BLaER1 (cell line): ENCODE results near the gene KRT13.

Source experiments
- H3K27ac ChIP-seq: shearing (Covaris generic); formaldehyde crosslinking; 2 replicates; pipeline ENCODE4 v1.8.1; 2022
- H3K27me3 ChIP-seq: shearing (Covaris generic); formaldehyde crosslinking; 2 replicates; pipeline ENCODE4 v1.8.1; 2022
- H3K36me3 ChIP-seq: shearing (Covaris generic); formaldehyde crosslinking; 2 replicates; pipeline ENCODE4 v1.8.1; 2022
- H3K4me1 ChIP-seq: shearing (Covaris generic); formaldehyde crosslinking; 2 replicates; pipeline ENCODE4 v1.8.1; 2022
- H3K4me2 ChIP-seq: shearing (Covaris generic); formaldehyde crosslinking; 2 replicates; pipeline ENCODE4 v1.8.1; 2022
- H3K4me3 ChIP-seq: shearing (Covaris generic); formaldehyde crosslinking; 2 replicates; pipeline ENCODE4 v1.8.1; 2022
- H3K9ac ChIP-seq: shearing (Covaris generic); formaldehyde crosslinking; 2 replicates; pipeline ENCODE4 v1.8.1; 2022
- H3K9me3 ChIP-seq: shearing (Covaris generic); formaldehyde crosslinking; 2 replicates; pipeline ENCODE4 v1.8.1; 2022
- H4K20me1 ChIP-seq: shearing (Covaris generic); formaldehyde crosslinking; 2 replicates; pipeline ENCODE4 v1.8.1; 2022
- Cebpa-rat ChIP-seq: shearing (Covaris generic); IDR thresholded peaks from 2 replicates; pipeline ENCODE4 v1.8.1; 2022

KRT13 gene

GRCh38 chr17:41537990-41538389 lies 32.6 kb upstream of the KRT13 start:
- no peaks in the 10 kb centered on the region for H3K36me3 ChIP-seq
- H4K20me1 ChIP-seq, result no peaks in the 10 kb centered on the region
- no peak overlapping the region for H3K4me2 ChIP-seq
- H3K9ac ChIP-seq, result no peak overlapping the region
- no peak overlapping the region for H3K27ac ChIP-seq
- no peak overlapping the region for H3K4me3 ChIP-seq
- H3K9me3 ChIP-seq, result no peaks in the 10 kb centered on the region
- H3K27me3 ChIP-seq, result no peaks in the 10 kb centered on the region
- no peaks in the 10 kb centered on the region for H3K4me1 ChIP-seq
- TF ChIP-seq Cebpa-rat, result no peak

GRCh38 chr17:41537614-41537954 lies 32.2 kb upstream of the KRT13 start:
- Histone ChIP-seq H3K27ac (no peak overlapping the region), H4K20me1 (no peaks in the 10 kb centered on the region), H3K4me1 (no peaks in the 10 kb centered on the region), H3K9ac (no peak overlapping the region), H3K27me3 (no peaks in the 10 kb centered on the region), H3K9me3 (no peaks in the 10 kb centered on the region), H3K4me2 (no peak overlapping the region), H3K36me3 (no peaks in the 10 kb centered on the region), H3K4me3 (no peak overlapping the region)
- TF ChIP-seq Cebpa-rat, result no peak

- no peaks in the 10 kb centered on the region for H3K36me3 ChIP-seq
- no peaks in the 10 kb centered on the region for H3K27me3 ChIP-seq
- H3K9ac ChIP-seq, result no peak overlapping the region
- H3K4me3 ChIP-seq, result no peak overlapping the region
- no peaks in the 10 kb centered on the region for H3K9me3 ChIP-seq
- no peak for TF ChIP-seq Cebpa-rat
- no peak overlapping the region for H3K4me2 ChIP-seq
- no peaks in the 10 kb centered on the region for H3K4me1 ChIP-seq
- no peaks in the 10 kb centered on the region for H4K20me1 ChIP-seq
- H3K27ac ChIP-seq, result no peak overlapping the region
These were observed 31.6 kb upstream of the KRT13 start for GRCh38 chr17:41536741-41537613.

DNA sequence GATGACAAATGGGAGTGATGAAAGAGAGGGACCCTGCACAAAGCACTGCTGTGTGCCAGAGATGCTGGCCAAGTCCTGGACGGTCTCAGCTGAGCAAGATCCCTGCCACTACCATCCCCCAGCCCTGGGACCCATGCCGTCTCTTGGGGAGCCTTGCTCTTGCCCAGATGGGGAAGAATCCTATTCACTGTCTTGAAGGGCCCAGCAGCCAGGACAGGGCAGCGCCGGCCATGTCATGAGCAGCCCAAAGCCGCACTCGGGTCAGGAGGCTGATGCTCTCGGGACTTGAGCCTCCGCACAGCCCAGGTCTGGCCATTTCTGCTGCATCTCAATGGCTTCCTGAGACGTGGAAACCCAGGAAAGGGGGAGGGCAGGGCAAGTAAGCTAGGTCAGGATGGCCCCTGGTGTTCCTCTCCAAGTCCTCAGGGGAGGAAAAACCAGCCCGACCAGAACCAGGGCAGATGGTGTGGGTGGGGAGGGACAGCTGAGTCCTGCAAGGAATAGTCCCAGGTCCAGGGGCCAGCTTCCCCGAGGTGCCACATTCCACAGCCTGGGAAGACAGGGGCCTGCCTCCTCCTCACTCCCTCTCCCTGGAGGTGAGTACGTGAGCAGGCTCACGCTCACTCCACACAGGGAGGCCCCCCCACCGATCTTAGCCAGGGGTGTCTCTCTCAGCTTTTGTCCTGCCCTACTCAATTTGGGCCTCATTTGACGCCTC lies 30.5 kb upstream of the KRT13 start:
- Histone ChIP-seq H3K4me2 (no peak overlapping the region), H3K36me3 (no peaks in the 10 kb centered on the region), H3K4me1 (no peaks in the 10 kb centered on the region), H3K4me3 (no peak overlapping the region), H3K27me3 (peaks cover 2% of the 10 kb centered on the region; the same call in 1 of the 2 replicates), H4K20me1 (no peaks in the 10 kb centered on the region), H3K9ac (no peak overlapping the region), H3K27ac (no peak overlapping the region), H3K9me3 (no peaks in the 10 kb centered on the region)
- TF ChIP-seq Cebpa-rat, result no peak

DNA sequence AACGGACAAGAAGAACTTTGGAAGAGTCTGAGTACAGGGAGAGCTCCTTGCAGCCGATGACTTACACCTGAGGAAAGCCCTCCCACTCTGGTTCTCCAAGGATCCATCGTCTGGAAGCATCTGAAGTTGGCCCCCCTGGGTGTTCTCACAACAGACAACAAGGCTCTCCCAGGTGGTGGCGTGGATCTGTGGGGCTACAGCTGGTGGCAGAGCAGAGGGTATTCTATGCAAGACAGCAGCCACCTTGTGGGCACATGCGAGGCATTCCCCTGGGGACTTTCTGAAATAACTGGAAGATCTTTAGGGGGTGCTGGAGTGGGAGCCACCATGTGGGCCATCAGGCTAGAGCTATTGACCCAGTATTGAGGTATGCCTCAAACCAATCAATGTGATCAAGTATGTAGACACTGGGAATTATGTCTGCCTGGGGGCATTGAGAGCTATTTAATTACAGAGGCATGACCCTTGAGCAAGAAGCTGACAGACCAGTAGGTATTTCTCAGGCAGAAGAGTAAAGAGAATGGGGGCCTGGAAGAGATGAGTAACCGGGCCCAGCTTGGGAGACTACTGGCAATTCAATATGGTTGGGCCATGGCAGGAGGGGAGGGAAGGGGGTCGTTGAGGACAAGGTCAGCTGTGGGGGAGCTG lies 29.6 kb upstream of the KRT13 start:
- H3K4me3 ChIP-seq, result no peak overlapping the region
- H3K4me2 ChIP-seq, result no peak overlapping the region
- H3K9me3 ChIP-seq, result no peaks in the 10 kb centered on the region
- no peaks in the 10 kb centered on the region for H3K36me3 ChIP-seq
- H3K4me1 ChIP-seq, result no peaks in the 10 kb centered on the region
- no peaks in the 10 kb centered on the region for H4K20me1 ChIP-seq
- H3K27ac ChIP-seq, result no peak overlapping the region
- no peak for TF ChIP-seq Cebpa-rat
- no peak overlapping the region for H3K9ac ChIP-seq
- peaks cover 11% of the 10 kb centered on the region; the same call in 1 of the 2 replicates for H3K27me3 ChIP-seq

DNA sequence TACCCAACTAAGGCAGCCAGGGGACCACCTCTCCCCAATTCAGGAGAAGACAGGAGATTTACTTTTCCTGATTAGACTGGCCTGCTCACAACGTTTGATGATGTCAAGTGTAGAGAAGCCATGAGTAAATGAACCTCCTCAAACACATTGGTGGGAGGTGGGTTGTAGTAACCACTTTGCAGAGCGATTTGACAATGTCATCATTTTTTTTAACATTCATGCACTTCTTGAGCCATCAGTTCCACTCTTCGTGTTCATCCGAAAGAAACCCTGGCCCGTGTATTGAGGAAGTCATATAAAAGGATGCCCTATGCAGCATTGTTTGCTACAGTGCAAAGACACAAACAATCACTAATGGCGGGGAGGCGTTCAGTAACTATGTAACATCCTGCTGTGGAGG lies 28.2 kb upstream of the KRT13 start:
- H3K4me1 ChIP-seq, result no peaks in the 10 kb centered on the region

GRCh38 chr17:41532947-41533570 lies 27.6 kb upstream of the KRT13 start:
- no peak for TF ChIP-seq Cebpa-rat
- no peaks in the 10 kb centered on the region for H3K4me1 ChIP-seq
- H3K4me2 ChIP-seq, result no peak overlapping the region
- H4K20me1 ChIP-seq, result no peaks in the 10 kb centered on the region
- no peaks in the 10 kb centered on the region for H3K36me3 ChIP-seq
- peaks cover 30% of the 10 kb centered on the region for H3K27me3 ChIP-seq
- no peak overlapping the region for H3K27ac ChIP-seq
- no peak overlapping the region for H3K9ac ChIP-seq
- H3K9me3 ChIP-seq, result peaks cover 5% of the 10 kb centered on the region
- H3K4me3 ChIP-seq, result no peak overlapping the region

More for the DNA sequence above, 28.2 kb upstream of the KRT13 start:
- no peak overlapping the region for H3K27ac ChIP-seq
- H3K4me3 ChIP-seq, result no peak overlapping the region
- H3K4me2 ChIP-seq, result no peak overlapping the region
- no peak overlapping the region for H3K9ac ChIP-seq
- TF ChIP-seq Cebpa-rat, result no peak
- peaks cover 25% of the 10 kb centered on the region for H3K27me3 ChIP-seq
- no peaks in the 10 kb centered on the region for H4K20me1 ChIP-seq
- H3K36me3 ChIP-seq, result no peaks in the 10 kb centered on the region
- no peaks in the 10 kb centered on the region for H3K9me3 ChIP-seq

- Histone ChIP-seq H3K9ac (no peak overlapping the region), H3K36me3 (no peaks in the 10 kb centered on the region), H3K4me2 (no peak overlapping the region), H3K27me3 (peaks cover 41% of the 10 kb centered on the region), H3K4me1 (no peaks in the 10 kb centered on the region), H3K9me3 (peaks cover 14% of the 10 kb centered on the region), H3K27ac (no peak overlapping the region), H3K4me3 (no peak overlapping the region), H4K20me1 (no peaks in the 10 kb centered on the region)
- no peak for TF ChIP-seq Cebpa-rat
These were observed 26.6 kb upstream of the KRT13 start for GRCh38 chr17:41531993-41532392.

GRCh38 chr17:41530062-41531048 lies 24.9 kb upstream of the KRT13 start:
- Histone ChIP-seq H3K27me3 (peaks cover 48% of the 10 kb centered on the region), H3K9ac (no peak overlapping the region), H3K27ac (no peak overlapping the region), H3K36me3 (no peaks in the 10 kb centered on the region), H4K20me1 (no peaks in the 10 kb centered on the region), H3K4me1 (no peaks in the 10 kb centered on the region), H3K9me3 (peaks cover 14% of the 10 kb centered on the region), H3K4me2 (no peak overlapping the region), H3K4me3 (no peak overlapping the region)
- TF ChIP-seq Cebpa-rat, result no peak
